ENCODE results near the gene RALGAPA2. TPM values are rescaled to one million over a fixed set of nuclear protein-coding genes. Genes with fewer than 3 reads are reported as not detected.

The RALGAPA2 gene
- total RNA-seq, 1 donor from 2014 or later, result 21.0 TPM

GRCh38 chr20:20411836-20412235, 300.6 kb downstream of the RALGAPA2 start:
- no peak for TF ChIP-seq CTCF (IDR thresholded peaks at IDR 0.05; ENCODE audit: borderline replicate concordance)
- Histone ChIP-seq H3K9me3 (replicated peaks) (no peaks in the 10 kb centered on the region), H3K27me3 (ENCODE audit: low read depth) (no peaks in the 10 kb centered on the region), H3K27ac (replicated peaks) (no peak overlapping the region), H3K36me3 (no peaks in the 10 kb centered on the region), H3K4me1 (peaks cover 24% of the 10 kb centered on the region), H3K4me3 (no peak overlapping the region)
- no peak for DNase-seq
- intact Hi-C loops (cut with micrococcal nuclease), result no loop called here

- Histone ChIP-seq H3K4me3 (no peak overlapping the region), H3K36me3 (no peaks in the 10 kb centered on the region), H3K27ac (replicated peaks) (no peak overlapping the region), H3K4me1 (peaks cover 24% of the 10 kb centered on the region), H3K27me3 (ENCODE audit: low read depth) (no peaks in the 10 kb centered on the region), H3K9me3 (replicated peaks) (no peaks in the 10 kb centered on the region)
- no peak for TF ChIP-seq CTCF (IDR thresholded peaks at IDR 0.05; ENCODE audit: borderline replicate concordance)
- intact Hi-C loops (cut with micrococcal nuclease), result no loop called here
- no peak for DNase-seq
These were observed 301.0 kb downstream of the RALGAPA2 start for GRCh38 chr20:20411402-20411801.

GRCh38 chr20:20410678-20411077, 301.8 kb downstream of the RALGAPA2 start:
- peak; percentile 58 for DNase-seq
- H3K27ac ChIP-seq (replicated peaks), result no peak overlapping the region
- no peak overlapping the region for H3K4me3 ChIP-seq
- H3K36me3 ChIP-seq, result no peaks in the 10 kb centered on the region
- intact Hi-C loops (cut with micrococcal nuclease), result no loop called here
- no peaks in the 10 kb centered on the region for H3K9me3 ChIP-seq (replicated peaks)
- peaks cover 24% of the 10 kb centered on the region for H3K4me1 ChIP-seq
- H3K27me3 ChIP-seq (ENCODE audit: low read depth), result no peaks in the 10 kb centered on the region
- TF ChIP-seq CTCF (IDR thresholded peaks at IDR 0.05; ENCODE audit: borderline replicate concordance), result no peak

GRCh38 chr20:20409331-20409730, 303.1 kb downstream of the RALGAPA2 start:
- Histone ChIP-seq H3K36me3 (no peaks in the 10 kb centered on the region), H3K9me3 (replicated peaks) (no peaks in the 10 kb centered on the region)
- no peak for TF ChIP-seq CTCF (IDR thresholded peaks at IDR 0.05; ENCODE audit: borderline replicate concordance)

GRCh38 chr20:20407891-20408805, 304.3 kb downstream of the RALGAPA2 start:
- intact Hi-C loops (cut with micrococcal nuclease), result no loop called here
- Histone ChIP-seq H3K4me3 (no peak overlapping the region), H3K9me3 (replicated peaks) (no peaks in the 10 kb centered on the region), H3K4me1 (peaks cover 24% of the 10 kb centered on the region), H3K36me3 (no peaks in the 10 kb centered on the region), H3K27ac (replicated peaks) (no peak overlapping the region), H3K27me3 (ENCODE audit: low read depth) (no peaks in the 10 kb centered on the region)
- no peak for TF ChIP-seq CTCF (IDR thresholded peaks at IDR 0.05; ENCODE audit: borderline replicate concordance)
- DNase-seq, result no peak

More at GRCh38 chr20:20409331-20409730, 303.1 kb downstream of the RALGAPA2 start:
- Histone ChIP-seq H3K4me3 (no peak overlapping the region), H3K4me1 (peaks cover 24% of the 10 kb centered on the region), H3K27ac (replicated peaks) (no peak overlapping the region), H3K27me3 (ENCODE audit: low read depth) (no peaks in the 10 kb centered on the region)
- intact Hi-C loops (cut with micrococcal nuclease), result no loop called here
- no peak for DNase-seq
